NB4 (cell line): Measurements from ENCODE around the gene NTN1.

Source experiments
- CTCF ChIP-seq: IDR thresholded peaks from one replicate; pipeline ENCODE4 v1.5.1; 2012; ENCODE audit warnings: low read depth, low read length
- MAX ChIP-seq: IDR thresholded peaks from 2 replicates; pipeline ENCODE4 v1.6.1; 2011; ENCODE audit warnings: low read depth, low read length
- MYC ChIP-seq: IDR thresholded peaks from 2 replicates; pipeline ENCODE4 v1.6.1; 2011; ENCODE audit warnings: low read depth, low read length
- POLR2A ChIP-seq: IDR thresholded peaks from 2 replicates; pipeline ENCODE4 v1.6.1; 2011; ENCODE audit warnings: mild to moderate bottlenecking; ENCODE audit not compliant: insufficient read length; ENCODE audit errors: extremely low read depth

GRCh38 chr17:9169116-9169515 lies 147.8 kb downstream of the NTN1 start:
- TF ChIP-seq POLR2A (no peak), MAX (no peak), CTCF (no peak), MYC (no peak)
